WTC11 (cell line): ENCODE data around the gene TMC6. TPM values are rescaled to one million over a fixed set of nuclear protein-coding genes. Genes with fewer than 3 reads are reported as not detected.
"Not testable (repeated sequence)": the region's sequence is repeated elsewhere in the genome, so short reads cannot be mapped to it uniquely, and the experiment has no call there.

Experiments
- ATAC-seq: fragments of 200-7000 bp; cut with Tn5 transposase; 2 replicates; pipeline ENCODE4 v1.10.0; 2021; ENCODE audit warnings: mild to moderate bottlenecking, moderate library complexity
- CTCF ChIA-PET: fragments of 300-600 bp; sonication (Branson Sonifier 250); formaldehyde crosslinking; loops from one replicate; lab custom pipeline; 2021; ENCODE audit warnings: antibody characterized with exemption; lab: Charles Lee
- POLR2A ChIA-PET: fragments of 350-600 bp; sonication (Branson Sonifier 250); formaldehyde crosslinking; loops from one replicate; lab custom pipeline; 2021; ENCODE audit warnings: antibody characterized with exemption; lab: Charles Lee
- DNase-seq: peaks from one replicate; pipeline ENCODE4 v3.0.0; 2021; ENCODE audit warnings: low spot score
- H3K27ac Mint-ChIP-seq: 2 replicates; pipeline ENCODE4 v1.8.0; 2021; ENCODE audit warnings: mixed read lengths
- H3K27me3 Mint-ChIP-seq: 2 replicates; pipeline ENCODE4 v1.8.0; 2021; ENCODE audit warnings: low read depth, mild to moderate bottlenecking, moderate library complexity, mixed read lengths
- H3K36me3 Mint-ChIP-seq: 2 replicates; pipeline ENCODE4 v1.8.0; 2021; ENCODE audit warnings: mixed read lengths
- H3K4me1 Mint-ChIP-seq: 2 replicates; pipeline ENCODE4 v1.8.0; 2022; ENCODE audit warnings: mixed read lengths
- H3K4me3 Mint-ChIP-seq: 2 replicates; pipeline ENCODE4 v1.8.0; 2021; ENCODE audit warnings: mild to moderate bottlenecking, moderate library complexity, mixed read lengths
- H3K9me3 Mint-ChIP-seq: 2 replicates; pipeline ENCODE4 v1.8.0; 2021; ENCODE audit warnings: mixed read lengths
- ATF3 ChIP-seq: sonication (generic); formaldehyde crosslinking; conservative IDR thresholded peaks from 2 replicates; pipeline ENCODE4 v1.8.1; 2022; ENCODE audit warnings: mild to moderate bottlenecking, missing genetic modification reagents
- CBFB ChIP-seq: sonication (generic); formaldehyde crosslinking; IDR thresholded peaks from 2 replicates; pipeline ENCODE4 v1.8.1; 2022; ENCODE audit warnings: mild to moderate bottlenecking, low read depth, missing genetic modification reagents
- E2F5 ChIP-seq: sonication (generic); formaldehyde crosslinking; IDR thresholded peaks from 2 replicates; pipeline ENCODE4 v1.8.1; 2022; ENCODE audit warnings: mild to moderate bottlenecking, moderate library complexity, missing genetic modification reagents
- ERG ChIP-seq: fragments of 250-450 bp; sonication (Bioruptor Pico); IDR thresholded peaks from 2 replicates; pipeline ENCODE4 v1.8.0; 2021; ENCODE audit warnings: mild to moderate bottlenecking
- ESRRA ChIP-seq: sonication (generic); formaldehyde crosslinking; IDR thresholded peaks from 2 replicates; pipeline ENCODE4 v1.8.1; 2022; ENCODE audit warnings: mild to moderate bottlenecking, missing genetic modification reagents, borderline replicate concordance
- HMGA2 ChIP-seq: fragments of 250-450 bp; sonication (Bioruptor Pico); IDR thresholded peaks from 2 replicates; pipeline ENCODE4 v1.4.0; 2021; ENCODE audit warnings: mild to moderate bottlenecking, moderate library complexity
- MXD4 ChIP-seq: fragments of 250-450 bp; sonication (Bioruptor Pico); IDR thresholded peaks from 2 replicates; pipeline ENCODE4 v1.8.0; 2021; ENCODE audit warnings: mild to moderate bottlenecking, moderate library complexity, borderline replicate concordance
- MYBL2 ChIP-seq: sonication (generic); formaldehyde crosslinking; IDR thresholded peaks from 2 replicates; pipeline ENCODE4 v1.8.1; 2023; ENCODE audit warnings: mild to moderate bottlenecking, moderate library complexity, missing genetic modification reagents
- OVOL2 ChIP-seq: fragments of 250-450 bp; sonication (Bioruptor Pico); IDR thresholded peaks from 2 replicates; pipeline ENCODE4 v1.9.0; 2021; ENCODE audit warnings: mild to moderate bottlenecking, borderline replicate concordance
- PRDM15 ChIP-seq: sonication (generic); formaldehyde crosslinking; IDR thresholded peaks from 2 replicates; pipeline ENCODE4 v1.8.0; 2022; ENCODE audit warnings: missing genetic modification reagents
- SOX15 ChIP-seq: fragments of 250-450 bp; sonication (Bioruptor Pico); IDR thresholded peaks from 2 replicates; pipeline ENCODE4 v1.9.0; 2021; ENCODE audit warnings: mild to moderate bottlenecking
- SP1 ChIP-seq: sonication (generic); formaldehyde crosslinking; conservative IDR thresholded peaks from 2 replicates; pipeline ENCODE4 v1.8.1; 2022; ENCODE audit warnings: missing genetic modification reagents
- TEAD1 ChIP-seq: sonication (generic); formaldehyde crosslinking; IDR thresholded peaks from 2 replicates; pipeline ENCODE4 v1.8.0; 2022; ENCODE audit warnings: mild to moderate bottlenecking, missing genetic modification reagents
- TEAD4 ChIP-seq: sonication (generic); formaldehyde crosslinking; IDR thresholded peaks from 2 replicates; pipeline ENCODE4 v1.8.0; 2022; ENCODE audit warnings: mild to moderate bottlenecking, missing genetic modification reagents
- ZNF138 ChIP-seq: sonication (generic); formaldehyde crosslinking; conservative IDR thresholded peaks from 2 replicates; pipeline ENCODE4 v1.8.1; 2022; ENCODE audit warnings: mild to moderate bottlenecking, moderate library complexity, missing genetic modification reagents
- ZNF219 ChIP-seq: sonication (generic); formaldehyde crosslinking; IDR thresholded peaks from 2 replicates; pipeline ENCODE4 v1.8.0; 2023; ENCODE audit warnings: missing genetic modification reagents, mild to moderate bottlenecking, borderline replicate concordance
- ZNF232 ChIP-seq: sonication (generic); formaldehyde crosslinking; IDR thresholded peaks from 2 replicates; pipeline ENCODE4 v1.8.0; 2022; ENCODE audit warnings: mild to moderate bottlenecking, missing genetic modification reagents
- ZNF317 ChIP-seq: sonication (generic); formaldehyde crosslinking; IDR thresholded peaks from 2 replicates; pipeline ENCODE4 v1.8.1; 2023; ENCODE audit warnings: low read depth, mild to moderate bottlenecking, moderate library complexity, missing genetic modification reagents, borderline replicate concordance
- ZNF416 ChIP-seq: fragments of 250-450 bp; sonication (Bioruptor Pico); IDR thresholded peaks from 2 replicates; pipeline ENCODE4 v1.9.0; 2021; ENCODE audit warnings: mild to moderate bottlenecking, inconsistent platforms
- ZNF423 ChIP-seq: fragments of 250-450 bp; sonication (Bioruptor Pico); IDR thresholded peaks from 2 replicates; pipeline ENCODE4 v2.1.2; 2022; ENCODE audit warnings: mild to moderate bottlenecking, moderate library complexity
- ZNF512 ChIP-seq: sonication (generic); formaldehyde crosslinking; IDR thresholded peaks from 2 replicates; pipeline ENCODE4 v1.8.1; 2022; ENCODE audit warnings: missing genetic modification reagents, borderline replicate concordance
- ZNF532 ChIP-seq: fragments of 250-450 bp; sonication (Bioruptor Pico); IDR thresholded peaks from 2 replicates; pipeline ENCODE4 v1.9.0; 2021; ENCODE audit warnings: mild to moderate bottlenecking, borderline replicate concordance
- total RNA-seq: library from RNA; stranded (reverse); gene quantifications from 3 replicates; pipeline ENCODE4 v1.2.3, GENCODE V29; 2021

Gene TMC6
- total RNA-seq, 1 experiment from 2014 or later: 120 TPM

GRCh38 chr17:78069695-78070094 lies 58.9 kb downstream of the TMC6 start (continued):
- TF ChIP-seq CBFB (CRISPR knock-in tag) (no peak), ZNF416 (CRISPR knock-in tag) (no peak), ZNF219 (no peak), MXD4 (CRISPR knock-in tag) (no peak), TEAD4 (CRISPR knock-in tag) (no peak), ESRRA (no peak), MYBL2 (CRISPR knock-in tag) (no peak), ATF3 (CRISPR knock-in tag) (no peak), E2F5 (CRISPR knock-in tag) (no peak)
- TF ChIP-seq, all 79 proteins: peak for 0

GRCh38 chr17:78066976-78067375 lies 61.6 kb downstream of the TMC6 start:
- not testable (repeated sequence) for DNase-seq

GRCh38 chr17:78064708-78065107 lies 63.8 kb downstream of the TMC6 start:
- peaks cover 31% of the 10 kb centered on the region for H3K36me3 Mint-ChIP-seq
- H3K27ac Mint-ChIP-seq: no peak overlapping the region
- no peaks in the 10 kb centered on the region for H3K4me1 Mint-ChIP-seq
- ChIA-PET CTCF (interaction anchor here (2.0 kb wide), 1 partner anchor 20 kb away, joined by 8 read pairs; no protein-coding TSS in a partner anchor), POLR2A (no interaction called here)
- no peaks in the 10 kb centered on the region for H3K27me3 Mint-ChIP-seq
- H3K9me3 Mint-ChIP-seq: no peaks in the 10 kb centered on the region
- H3K4me3 Mint-ChIP-seq: no peak overlapping the region
- TF ChIP-seq OVOL2 (CRISPR knock-in tag): no peak
- no peak for TF ChIP-seq ZNF317
- TF ChIP-seq SP1 (CRISPR knock-in tag): no peak
- TF ChIP-seq SOX15 (CRISPR knock-in tag): no peak
- no peak for TF ChIP-seq HMGA2 (CRISPR knock-in tag)
- TF ChIP-seq TEAD1: no peak
- TF ChIP-seq ERG (CRISPR knock-in tag): no peak
- no peak for TF ChIP-seq PRDM15 (CRISPR knock-in tag)
- TF ChIP-seq ZNF532 (CRISPR knock-in tag): no peak
- no peak for TF ChIP-seq ZNF423
- no peak for TF ChIP-seq ZNF232 (CRISPR knock-in tag)
- TF ChIP-seq TEAD4 (CRISPR knock-in tag): no peak
- TF ChIP-seq ZNF512 (CRISPR knock-in tag): no peak
- TF ChIP-seq ZNF138 (CRISPR knock-in tag): no peak
- TF ChIP-seq, all 79 proteins: peak for 0
- DNase-seq: no peak
- ATAC-seq: no peak

More at GRCh38 chr17:78066976-78067375, 61.6 kb downstream of the TMC6 start:
- H3K27ac Mint-ChIP-seq, CTCF ChIA-PET, H3K9me3 Mint-ChIP-seq, POLR2A ChIA-PET, H3K27me3 Mint-ChIP-seq, ATAC-seq, H3K4me3 Mint-ChIP-seq, H3K4me1 Mint-ChIP-seq: not testable (repeated sequence)
- peaks cover 51% of the 10 kb centered on the region for H3K36me3 Mint-ChIP-seq
